Spinal cord (tissue), 10 donors: ENCODE data around the gene RPL28. TPM values are rescaled to one million over a fixed set of nuclear protein-coding genes. Genes with fewer than 3 reads are reported as not detected.

Experiments
- DNase-seq, 6 donors: peaks; one replicate each; pipeline versions ENCODE4 v3.0.0 to v3.0.0-alpha.2; 2013 to 2015; ENCODE audit warnings: low spot score in 6 of 6, low read depth in 4 of 6
- H3K27ac ChIP-seq: one replicate; pipeline ENCODE4 v1.5.1; 2013; ENCODE audit warnings: low read depth, low read length, control low read depth
- H3K27me3 ChIP-seq: one replicate; pipeline ENCODE4 v1.6.1; 2013; ENCODE audit warnings: low read length; ENCODE audit not compliant: control insufficient read depth, insufficient read depth
- H3K36me3 ChIP-seq: one replicate; pipeline ENCODE4 v1.6.1; 2013; ENCODE audit warnings: low read length; ENCODE audit not compliant: control insufficient read depth, insufficient read depth
- H3K4me1 ChIP-seq: one replicate; pipeline ENCODE4 v1.6.1; 2013; ENCODE audit warnings: low read length; ENCODE audit not compliant: control insufficient read depth, insufficient read depth
- H3K4me3 ChIP-seq: one replicate; pipeline ENCODE4 v1.5.1; 2013; ENCODE audit warnings: low read depth, low read length, control low read depth
- H3K9me3 ChIP-seq: one replicate; pipeline ENCODE4 v1.6.1; 2013; ENCODE audit warnings: low read length; ENCODE audit not compliant: control insufficient read depth, insufficient read depth
- WGBS: methylation state at CpG from one replicate; pipeline ENCODE4 v1.1.5; 2013; ENCODE audit warnings: missing lambda C conversion rate; ENCODE audit not compliant: insufficient coverage; 5-methylcytosine and 5-hydroxymethylcytosine counted together
- polyA plus RNA-seq, 2 donors: library from polyadenylated mRNA; unstranded; fragments of 120-200 nt; gene quantifications; one replicate each; pipeline ENCODE4 v1.2.1, GENCODE V29; 2013; ENCODE audit not compliant: insufficient read length in 2 of 2
- total RNA-seq, 2 donors: library from RNA; depleted of rRNA in 1 of 2; stranded (reverse); fragments of 120-200 nt in 1 of 2; fragments of >200 nt in 1 of 2; gene quantifications; one replicate each; pipeline versions ENCODE4 v1.2.3 to v1.2.4, GENCODE V29; 2013 to 2014
- donor health status: healthy.

RPL28 gene
- total and polyA plus RNA-seq, 4 donors: 135 to 1,205 (median 785) TPM

- peaks cover 6% of the 10 kb centered on the region for H3K4me1 ChIP-seq
- peaks cover 6% of the 10 kb centered on the region for H3K27me3 ChIP-seq
- H3K27ac ChIP-seq: no peak within 1 kb of the TSS
- H3K9me3 ChIP-seq: no peaks in the 10 kb centered on the region
- DNase-seq: no peak
- H3K4me3 ChIP-seq: no peak within 1 kb of the TSS
- H3K36me3 ChIP-seq: no peaks in the 10 kb centered on the region
- WGBS: 56% methylated on average over 21 of the region's 27 CpGs
Measured at GRCh38 chr19:55362990-55363716, 22.6 kb upstream of the RPL28 start, which contains the start of gene GARIN5B. GARIN5B (minus strand) TSS chr19:55363260; CDS start chr19:55363066, 194 bp downstream.

- 67% methylated on average over 7 of the region's 8 CpGs for WGBS
- Histone ChIP-seq H3K4me1 (peaks cover 22% of the 10 kb centered on the region), H3K36me3 (no peaks in the 10 kb centered on the region), H3K27ac (no peak overlapping the region), H3K9me3 (no peaks in the 10 kb centered on the region), H3K27me3 (peaks cover 25% of the 10 kb centered on the region), H3K4me3 (no peak overlapping the region)
- no peak for DNase-seq
Measured at GRCh38 chr19:55365245-55365644, 20.5 kb upstream of the RPL28 start.

DNA sequence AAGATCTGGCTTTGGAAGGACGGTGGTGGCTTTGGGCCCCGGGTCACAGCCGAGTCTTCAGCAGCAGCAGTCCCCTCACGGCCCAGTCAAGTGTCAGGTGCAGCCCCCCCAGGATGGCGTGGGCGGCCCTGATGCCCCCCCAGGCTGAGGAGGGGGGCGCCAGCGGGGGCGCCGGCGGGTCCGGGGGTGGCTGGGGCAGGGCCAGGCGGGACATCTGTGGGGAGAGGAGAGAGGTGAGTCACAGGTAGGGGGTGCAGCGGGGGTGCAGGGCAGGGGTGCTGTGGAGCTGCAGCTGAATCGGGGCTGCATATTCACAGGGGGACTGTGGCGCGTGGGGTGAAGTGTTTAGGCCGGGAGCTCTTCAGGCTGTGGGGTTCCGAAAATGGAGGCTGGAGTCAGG is 19.8 kb upstream of the RPL28 start:
- WGBS: 69% methylated on average over 17 of the region's 19 CpGs
- Histone ChIP-seq H3K36me3 (no peaks in the 10 kb centered on the region), H3K9me3 (no peaks in the 10 kb centered on the region), H3K4me1 (peaks cover 27% of the 10 kb centered on the region), H3K27me3 (peaks cover 32% of the 10 kb centered on the region), H3K27ac (no peak overlapping the region), H3K4me3 (no peak overlapping the region)
- no peak for DNase-seq

DNA sequence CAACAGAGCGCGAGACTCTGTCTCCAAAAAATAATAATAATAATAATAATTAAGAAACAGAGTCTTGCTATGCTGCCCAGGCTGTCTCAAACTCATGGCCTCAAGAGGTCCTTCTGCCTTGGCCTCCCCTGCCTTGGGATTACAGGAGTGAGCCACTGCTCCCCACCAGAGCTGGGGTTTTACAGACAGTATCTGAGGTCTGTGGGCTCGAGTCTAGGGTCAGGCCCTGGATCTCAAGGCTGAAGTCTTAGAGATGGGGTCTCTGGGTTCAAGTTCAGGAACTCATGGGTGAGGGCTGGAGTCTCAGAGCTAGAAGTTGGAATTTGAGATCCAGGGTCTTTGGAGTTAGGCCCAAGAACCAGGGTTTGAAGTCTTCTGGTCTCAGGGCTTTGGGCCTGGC is 18.9 kb upstream of the RPL28 start:
- H3K4me3 ChIP-seq: no peak overlapping the region
- no peak overlapping the region for H3K27ac ChIP-seq
- WGBS: 81% methylated on average over 1 of the region's 3 CpGs

DNA sequence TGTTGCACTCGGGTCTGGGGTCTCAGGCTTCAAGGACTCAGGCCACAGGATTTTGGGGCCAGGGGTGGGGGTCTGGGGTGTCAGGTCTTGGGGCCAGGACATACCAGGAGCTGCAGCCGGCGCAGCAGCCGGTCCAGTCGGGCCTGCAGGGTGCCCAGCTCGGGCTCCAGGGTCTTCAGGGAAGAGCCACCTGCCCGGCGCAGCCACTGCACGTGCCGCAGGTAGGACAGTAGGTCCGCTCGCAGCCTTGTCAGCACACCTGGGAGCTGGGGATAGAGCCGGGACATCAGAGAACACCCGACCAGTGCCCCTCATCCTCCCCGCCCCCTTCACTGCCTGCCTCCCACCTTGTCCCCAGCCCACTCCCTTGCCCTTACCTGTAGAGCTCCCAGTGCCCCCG is 17.6 kb upstream of the RPL28 start:
- Histone ChIP-seq H3K9me3 (no peaks in the 10 kb centered on the region), H3K4me1 (peaks cover 23% of the 10 kb centered on the region), H3K27ac (no peak overlapping the region), H3K27me3 (peaks cover 51% of the 10 kb centered on the region), H3K36me3 (no peaks in the 10 kb centered on the region), H3K4me3 (no peak overlapping the region)
- WGBS: 80% methylated on average over 16 of the region's 16 CpGs
- no peak for DNase-seq

More for the DNA sequence above, 18.9 kb upstream of the RPL28 start:
- H3K36me3 ChIP-seq: no peaks in the 10 kb centered on the region
- H3K9me3 ChIP-seq: no peaks in the 10 kb centered on the region
- peaks cover 27% of the 10 kb centered on the region for H3K4me1 ChIP-seq
- no peak for DNase-seq
- H3K27me3 ChIP-seq: peaks cover 40% of the 10 kb centered on the region

DNA sequence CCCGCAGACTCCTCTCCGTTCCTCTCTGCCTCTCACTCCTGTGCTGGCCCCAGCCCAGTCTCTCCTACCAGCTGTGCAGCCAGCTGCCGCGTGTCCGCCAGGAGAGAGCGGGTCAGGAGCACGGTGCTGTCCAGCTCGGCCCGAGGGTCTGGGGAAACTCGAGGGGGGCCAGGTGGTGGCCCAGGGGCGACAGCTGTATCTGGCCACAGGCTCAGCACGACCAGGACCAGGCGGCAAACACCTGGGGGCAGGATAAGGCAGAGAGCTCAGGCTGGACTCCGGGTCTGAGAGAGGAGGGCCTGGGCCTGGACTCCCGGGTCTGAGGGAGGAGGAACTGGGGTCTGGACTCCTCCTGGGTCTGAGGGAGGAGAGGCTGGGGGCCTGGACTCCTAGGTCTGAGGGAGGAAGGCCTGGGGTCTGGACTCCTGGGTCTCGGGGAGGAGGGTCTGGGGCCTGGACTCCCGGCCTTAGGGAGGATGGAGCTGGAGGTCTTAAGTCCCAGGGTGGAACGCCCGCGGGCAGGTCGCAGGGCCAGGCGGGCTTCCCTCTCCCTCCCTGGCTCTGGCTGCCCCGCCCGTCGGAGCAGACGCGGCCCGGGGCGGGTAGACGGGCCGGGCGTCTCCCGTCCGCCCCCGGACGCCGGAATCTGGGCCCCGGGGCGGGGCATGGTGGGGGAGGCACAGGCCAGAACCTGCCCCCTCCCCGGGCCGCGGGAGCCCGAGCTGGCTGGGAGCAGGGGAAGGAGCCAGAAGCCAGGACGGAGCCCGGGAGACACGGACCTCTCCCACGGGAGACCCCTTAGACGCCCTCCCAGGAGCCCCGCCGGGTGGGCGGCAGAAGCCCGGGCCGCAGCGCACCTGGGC is 16.8 kb upstream of the RPL28 start:
- H3K4me3 ChIP-seq: no peak overlapping the region

DNA sequence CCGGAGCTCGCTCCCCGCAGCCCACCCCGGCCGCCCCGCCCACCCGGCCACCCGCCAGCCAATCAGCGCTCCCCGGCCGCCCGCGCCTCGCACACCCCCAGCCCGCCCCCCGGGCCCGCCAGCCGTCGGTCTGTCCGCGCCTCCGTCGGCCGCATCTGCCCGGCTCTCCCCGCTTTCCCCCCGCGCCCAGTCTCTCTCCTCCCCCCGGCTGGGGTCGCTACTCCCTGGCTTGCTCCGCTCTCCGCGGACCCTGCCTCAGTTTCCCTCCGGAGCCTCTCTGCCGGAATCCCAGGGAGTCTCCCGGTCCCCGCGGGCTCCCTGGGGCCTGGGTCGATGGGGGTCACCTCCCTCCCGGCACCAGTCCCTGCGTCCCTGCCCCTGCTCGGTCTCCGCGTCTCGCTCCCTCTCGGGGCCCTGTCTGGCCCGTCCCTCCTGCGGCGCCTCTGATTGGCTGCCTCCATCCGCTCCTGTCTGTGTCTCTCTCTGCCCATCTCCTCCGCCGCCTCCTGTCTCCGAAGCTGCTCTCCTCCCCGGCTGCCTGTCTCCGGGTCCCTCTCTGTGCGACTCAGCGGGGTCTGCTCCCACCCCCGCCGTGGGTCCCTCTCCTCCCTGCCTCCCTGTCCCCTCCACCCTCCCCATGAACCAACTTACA is 16.0 kb upstream of the RPL28 start:
- WGBS: under 1% methylated on average over 53 of the region's 59 CpGs
- Histone ChIP-seq H3K27ac (no peak overlapping the region), H3K27me3 (peaks cover 66% of the 10 kb centered on the region), H3K9me3 (no peaks in the 10 kb centered on the region), H3K36me3 (no peaks in the 10 kb centered on the region), H3K4me1 (peaks cover 32% of the 10 kb centered on the region), H3K4me3 (peak overlapping the region; percentile 26)
- DNase-seq: peak in 2 of 6 donors; percentile 63 to 78

More for the DNA sequence above, 16.8 kb upstream of the RPL28 start:
- Histone ChIP-seq H3K27me3 (peaks cover 59% of the 10 kb centered on the region), H3K36me3 (no peaks in the 10 kb centered on the region), H3K27ac (no peak overlapping the region), H3K9me3 (no peaks in the 10 kb centered on the region), H3K4me1 (peaks cover 27% of the 10 kb centered on the region)
- 8% methylated on average over 54 of the region's 54 CpGs for WGBS
- no peak for DNase-seq

DNA sequence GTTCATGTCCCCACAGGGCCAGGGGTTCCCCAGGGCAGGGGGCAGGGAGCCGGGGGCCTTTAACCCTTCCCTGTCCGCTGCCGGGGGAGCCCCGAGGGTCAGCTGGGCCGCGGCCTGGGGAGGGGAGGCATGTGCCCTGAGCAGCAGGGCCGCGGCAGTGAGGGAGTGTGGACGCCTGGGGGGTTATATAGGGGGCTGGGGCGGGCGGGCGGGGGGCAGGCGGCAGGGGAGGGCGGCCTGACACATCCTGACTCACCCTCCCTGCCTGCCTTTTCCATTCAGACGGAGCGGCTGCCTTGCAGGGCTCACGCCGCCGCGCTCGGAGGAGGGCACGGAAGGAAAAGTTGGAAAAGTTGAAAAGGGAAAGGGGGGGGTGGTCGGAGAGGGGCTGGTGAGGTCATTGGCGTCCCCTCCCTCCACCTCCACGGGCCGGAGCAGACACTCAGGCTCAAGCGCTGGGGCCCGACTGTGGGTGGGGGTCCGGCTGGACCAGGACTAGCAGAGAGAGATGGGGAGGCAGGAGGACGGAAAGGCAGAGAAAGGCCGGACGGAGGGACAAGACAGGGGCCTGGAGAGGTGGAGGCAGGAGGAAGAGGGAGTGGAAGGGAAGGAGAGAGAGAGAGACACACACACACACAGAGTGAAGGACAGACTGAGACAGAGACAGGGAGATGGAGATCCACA is 15.3 kb upstream of the RPL28 start, which contains the start of gene IL11:
IL11 (minus strand) TSS at position 159 of the 684 bp plus-strand sequence; CDS start at position 6, 153 bp downstream.
- H3K4me3 ChIP-seq: peak within 1 kb of the TSS; percentile 26
- peaks cover 67% of the 10 kb centered on the region for H3K27me3 ChIP-seq
- H3K27ac ChIP-seq: no peak within 1 kb of the TSS
- no peaks in the 10 kb centered on the region for H3K36me3 ChIP-seq
- no peaks in the 10 kb centered on the region for H3K9me3 ChIP-seq
- peaks cover 32% of the 10 kb centered on the region for H3K4me1 ChIP-seq
- DNase-seq: no peak
- 7% methylated on average over 7 of the region's 32 CpGs for WGBS
